HuH-7.5 (cell line): Measurements from ENCODE around the gene ITPKA.
"Not testable (repeated sequence)": the region's sequence is repeated elsewhere in the genome, so short reads cannot be mapped to it uniquely, and the experiment has no call there.

Experiments
- DNase-seq: peaks from one replicate; pipeline ENCODE4 v3.0.0; 2011; ENCODE audit warnings: low spot score

ITPKA gene

GRCh38 chr15:41493205-41493901 lies at the start of gene ITPKA:
Gene ITPKA (plus strand): TSS chr15:41493874. CDS start chr15:41493928, 54 bp downstream.
- DNase-seq: peak; percentile 87

DNA sequence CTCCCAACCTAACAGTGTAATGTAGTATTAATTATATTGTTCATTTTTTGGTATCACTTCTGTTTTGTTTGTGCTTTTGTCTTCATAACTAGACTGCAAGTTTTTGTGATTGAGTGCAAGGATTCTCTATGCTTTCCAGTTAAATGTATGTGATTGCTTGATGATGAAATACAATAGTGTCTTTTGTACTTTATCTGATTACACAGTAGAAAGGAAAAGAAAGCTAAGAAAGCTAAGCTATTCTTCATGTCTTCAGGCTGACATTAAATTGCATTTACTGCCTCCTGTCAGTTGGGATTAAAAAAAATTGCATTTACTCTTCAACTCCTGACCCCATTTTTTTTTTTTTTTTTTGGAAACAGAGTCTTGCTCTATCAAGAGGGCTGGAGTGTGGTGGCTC lies 48.3 kb upstream of the ITPKA start:
- no peak for DNase-seq

DNA sequence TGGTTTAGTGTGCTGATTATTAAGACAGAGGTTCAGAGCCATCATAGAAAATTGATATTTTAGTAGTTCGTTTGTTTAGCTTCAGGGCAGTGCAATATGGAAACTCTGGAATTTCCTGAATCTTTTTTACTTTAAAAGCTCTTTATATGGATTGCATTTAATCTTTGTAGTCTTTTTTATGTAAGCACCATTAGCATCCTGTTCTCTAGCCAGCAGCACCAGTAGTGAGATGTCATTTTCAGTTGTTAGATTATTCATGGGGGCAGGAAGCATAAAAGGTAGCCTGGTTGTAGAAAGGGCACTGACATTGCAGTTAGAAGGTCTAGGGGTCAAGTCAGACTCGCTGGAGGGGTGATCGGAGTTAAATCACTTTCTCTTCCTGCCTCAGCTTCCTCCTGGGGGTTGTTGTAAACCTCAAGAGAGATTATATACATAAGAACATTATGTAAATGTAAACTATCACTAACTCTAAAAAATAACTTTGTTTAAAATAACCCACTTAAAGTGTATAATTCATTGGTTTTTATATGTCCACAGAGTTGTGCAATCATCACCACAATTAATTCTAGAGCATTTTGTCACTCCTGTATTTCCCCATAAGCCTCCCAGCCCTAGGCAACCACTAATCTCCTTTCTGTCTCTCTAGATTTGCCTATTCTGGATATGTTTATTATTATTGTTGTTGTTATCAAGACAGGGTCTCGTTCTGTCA lies 31.4 kb upstream of the ITPKA start:
- no peak for DNase-seq

GRCh38 chr15:41464889-41465580 lies 28.6 kb upstream of the ITPKA start:
- no peak for DNase-seq

DNA sequence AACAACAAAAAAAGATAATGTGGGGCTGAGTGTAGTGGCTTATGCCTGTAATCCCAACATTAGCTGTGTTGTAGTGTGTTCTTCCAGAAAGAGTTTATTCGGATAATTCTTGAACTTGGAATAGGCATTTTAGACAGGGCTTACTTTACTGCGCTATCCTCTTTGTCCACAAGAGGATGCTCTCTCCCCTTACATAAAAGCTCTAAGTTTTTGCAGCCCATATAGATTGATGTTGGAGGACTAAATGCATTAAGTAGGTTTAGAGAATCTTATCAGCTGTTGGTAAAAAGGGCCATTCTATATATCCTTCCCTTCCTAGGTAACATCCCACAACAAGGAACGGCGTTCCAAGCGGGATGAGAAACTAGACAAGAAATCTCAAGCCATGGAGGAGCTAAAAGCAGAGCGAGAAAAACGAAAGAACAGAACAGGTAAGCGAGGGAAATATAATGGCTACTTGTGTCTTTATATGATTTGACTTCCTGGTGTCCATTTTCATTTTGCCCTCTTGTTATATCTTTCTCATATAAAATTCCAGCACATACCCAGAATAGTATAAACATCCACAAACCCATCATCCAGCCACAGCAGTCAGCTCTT lies 27.8 kb upstream of the ITPKA start:
- DNase-seq: no peak

- no peak for DNase-seq
Observed at GRCh38 chr15:41466711-41467110, 27.0 kb upstream of the ITPKA start.

DNA sequence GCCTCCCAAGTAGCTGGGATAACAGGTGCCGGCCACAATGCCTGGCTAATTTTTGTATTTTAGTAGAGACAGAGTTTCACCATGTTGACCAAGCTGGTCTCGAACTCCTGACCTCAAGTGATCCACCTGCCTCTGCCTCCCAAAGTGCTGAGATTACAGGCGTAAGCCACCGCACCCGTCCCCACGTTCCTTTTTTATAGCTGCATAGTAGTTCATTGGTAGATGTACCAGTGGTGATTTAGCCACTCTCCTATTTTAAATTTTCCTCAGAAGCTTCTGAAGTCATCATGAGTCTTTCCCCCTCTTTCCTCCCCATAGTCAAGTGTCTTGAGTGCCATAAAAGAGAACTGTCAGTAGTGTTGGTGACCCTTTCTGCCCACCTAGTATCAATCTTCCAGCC lies 24.0 kb upstream of the ITPKA start:
- not testable (repeated sequence) for DNase-seq

GRCh38 chr15:41473418-41473817 lies 20.3 kb upstream of the ITPKA start:
- DNase-seq: no peak

DNA sequence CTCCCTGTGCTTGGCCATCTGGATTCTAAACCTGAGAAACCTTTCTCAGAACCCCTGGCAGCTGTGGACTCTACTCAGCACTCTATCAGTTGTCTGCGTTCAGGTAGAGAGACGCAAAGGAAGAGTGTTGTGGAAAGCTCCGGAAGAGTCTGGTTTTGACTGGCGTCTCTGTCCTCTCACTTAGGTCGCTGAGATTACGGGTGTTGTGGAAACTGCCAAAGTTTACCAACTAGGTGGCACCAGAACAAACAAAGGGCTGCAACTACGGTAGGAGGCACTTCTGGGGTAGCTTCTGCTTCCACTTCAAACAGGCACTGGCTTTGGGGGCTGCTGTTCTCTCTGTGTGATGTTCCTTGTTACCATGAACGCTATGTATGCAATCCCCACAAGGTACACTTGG lies 19.2 kb upstream of the ITPKA start:
- no peak for DNase-seq

GRCh38 chr15:41474941-41475340 lies 18.7 kb upstream of the ITPKA start:
- DNase-seq: no peak

DNA sequence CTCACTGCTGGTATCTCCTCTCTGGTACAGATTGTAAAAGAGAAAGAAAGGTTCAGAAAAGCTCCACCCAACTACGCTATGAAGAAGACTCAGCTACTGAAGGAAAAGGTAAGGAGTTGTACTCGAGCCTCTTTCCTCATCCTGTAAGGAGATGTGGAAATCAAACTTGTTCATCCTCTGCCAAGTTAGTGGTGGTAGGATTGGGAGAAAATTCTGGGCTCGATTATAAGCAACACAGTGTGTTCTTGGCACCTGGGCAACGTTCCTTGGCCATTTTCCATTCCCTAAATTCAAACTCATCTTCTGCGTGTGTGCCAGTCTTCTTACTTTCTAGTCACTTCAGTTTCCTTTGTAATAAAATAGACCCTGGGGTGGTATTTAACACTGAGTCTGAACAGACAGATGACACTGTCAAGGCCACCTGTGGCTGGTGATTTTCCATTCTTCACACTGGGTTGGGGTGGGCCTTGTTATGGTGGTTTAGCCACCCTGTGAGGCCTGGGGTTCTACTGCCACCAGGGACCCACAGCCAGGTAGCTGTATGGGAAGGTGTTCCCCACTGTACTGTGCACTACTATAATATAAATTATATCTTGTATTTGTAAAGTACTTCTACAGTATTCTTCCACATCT lies 17.1 kb upstream of the ITPKA start:
- DNase-seq: no peak

DNA sequence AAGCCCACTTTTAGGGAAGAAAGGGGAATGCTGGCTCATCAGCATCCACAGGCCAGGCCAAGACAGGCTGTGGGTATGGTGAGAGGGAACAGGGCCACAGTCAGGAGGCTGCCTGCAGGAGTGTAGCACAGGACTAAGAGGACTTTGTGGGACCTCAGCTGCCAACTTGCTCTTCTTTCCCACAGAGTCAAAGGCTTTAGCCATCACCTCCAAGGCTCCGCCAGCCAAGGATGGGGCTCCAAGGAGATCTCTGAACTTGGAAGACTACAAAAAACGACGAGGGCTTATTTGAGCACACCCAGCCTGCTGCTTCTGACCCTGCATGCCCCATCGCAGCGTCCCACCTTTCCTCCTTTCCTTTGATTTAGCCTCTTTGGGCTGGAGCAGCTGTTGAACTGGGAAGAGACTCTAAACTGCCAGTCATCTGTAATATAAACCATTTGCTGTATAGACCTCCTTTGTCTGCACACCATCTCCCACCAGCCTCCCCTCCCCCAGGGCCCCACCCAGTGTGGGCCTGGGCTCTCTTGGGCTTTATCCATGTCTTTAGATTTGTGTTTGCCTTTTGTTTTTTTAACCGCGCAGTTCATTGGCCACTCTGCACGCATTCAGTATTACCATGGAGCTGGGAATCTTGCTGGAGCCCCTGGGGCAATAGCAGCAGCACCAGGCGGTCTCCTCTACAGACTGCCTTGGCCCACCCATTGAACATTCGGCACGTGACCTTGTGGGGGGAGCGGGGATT lies 13.1 kb upstream of the ITPKA start:
- no peak for DNase-seq

GRCh38 chr15:41482110-41482877 lies 11.4 kb upstream of the ITPKA start:
- DNase-seq: no peak

DNA sequence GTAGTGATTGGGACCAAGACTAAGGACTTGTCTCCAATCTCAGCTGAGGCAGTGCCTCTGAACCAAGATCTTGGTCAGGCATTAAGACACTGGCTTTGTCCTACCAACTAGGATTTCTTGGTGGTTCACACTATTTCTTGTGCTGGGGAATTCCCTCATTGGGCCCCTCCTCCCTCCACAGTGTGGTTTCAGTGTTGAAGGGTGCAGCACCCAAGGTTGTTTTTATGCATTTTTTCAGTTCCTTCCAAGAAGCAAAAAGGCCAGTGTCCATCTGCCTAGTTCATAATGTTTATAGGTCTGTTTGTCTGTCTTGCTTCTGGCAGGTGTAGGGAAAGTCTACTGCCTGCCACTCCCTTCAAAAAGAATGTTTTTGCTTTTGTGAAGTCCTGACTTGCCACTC lies 10.6 kb upstream of the ITPKA start:
- DNase-seq: no peak

DNA sequence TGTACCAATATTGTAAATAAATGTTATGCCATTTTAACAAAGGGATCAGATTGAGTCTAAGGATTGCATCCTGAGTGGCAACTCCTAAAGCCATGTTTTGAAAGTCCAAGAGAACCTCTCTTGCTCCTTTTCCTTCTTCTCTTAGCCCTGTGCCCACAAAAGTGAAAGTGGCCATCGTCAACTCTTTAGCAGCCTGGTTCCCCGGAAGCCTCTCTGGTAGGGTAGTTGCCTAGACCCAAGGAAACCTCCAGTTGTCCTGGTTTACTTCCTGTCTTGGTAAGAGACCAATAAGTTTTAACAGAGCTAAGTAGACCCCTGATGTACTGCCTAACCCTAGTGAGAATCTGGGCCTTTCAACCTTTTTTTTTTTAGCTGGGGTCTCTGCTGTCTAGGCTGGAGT lies 10.2 kb upstream of the ITPKA start:
- DNase-seq: no peak

GRCh38 chr15:41484937-41485625 lies 8.6 kb upstream of the ITPKA start:
- no peak for DNase-seq

GRCh38 chr15:41486286-41486685 lies 7.4 kb upstream of the ITPKA start:
- no peak for DNase-seq

DNA sequence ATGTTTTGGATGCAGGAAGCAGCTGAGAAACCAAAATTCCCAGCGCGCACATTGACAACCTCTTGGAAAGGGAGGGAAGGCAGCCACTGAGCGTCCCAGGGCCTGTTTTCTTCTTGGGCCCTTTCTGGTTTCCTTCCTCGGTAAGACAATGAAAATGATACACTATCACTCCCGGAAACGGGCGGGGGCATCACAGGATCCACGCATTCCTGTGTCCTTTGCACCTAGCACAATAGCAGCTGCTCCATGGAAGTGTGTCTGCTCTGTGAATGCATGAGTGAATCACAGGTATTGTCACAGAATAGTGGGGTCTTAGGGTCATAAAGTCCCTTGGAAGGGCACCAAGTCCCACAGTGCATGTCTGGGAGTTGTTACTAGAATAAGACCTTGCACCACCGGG lies 6.3 kb upstream of the ITPKA start:
- no peak for DNase-seq

GRCh38 chr15:41487802-41488201 lies 5.9 kb upstream of the ITPKA start:
- DNase-seq: no peak

DNA sequence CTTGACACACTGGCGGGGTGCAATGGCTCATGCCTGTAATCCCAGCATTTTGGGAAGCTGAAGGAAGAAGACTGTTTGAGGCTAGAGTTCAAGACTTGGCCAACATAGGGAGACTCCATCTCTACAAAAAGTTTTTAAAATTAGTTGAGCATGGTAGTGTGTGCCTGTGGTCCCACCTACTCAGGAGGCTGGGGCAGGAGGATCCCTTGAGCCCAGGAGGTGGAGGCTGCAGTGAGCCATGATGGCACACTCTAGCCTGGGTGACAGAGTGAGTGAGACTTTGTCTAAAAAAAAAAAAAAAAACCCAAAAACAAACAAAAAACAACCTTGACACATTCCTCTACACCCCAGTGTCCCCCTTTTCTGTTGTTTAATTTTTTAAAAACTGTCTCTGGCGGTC lies 4.0 kb upstream of the ITPKA start:
- no peak for DNase-seq
